Mammary epithelial cell (primary cell): ENCODE measurements around the gene SORCS1.

Experiments used
- CTCF ChIP-seq, 2 donors: IDR thresholded peaks in 1 of 2; conservative IDR thresholded peaks in 1 of 2; 2 replicates each; pipeline ENCODE4 v1.5.1; 2011 to 2012; ENCODE audit warnings: inconsistent platforms in 2 of 2, low read length in 2 of 2, mild to moderate bottlenecking in 2 of 2, control low read depth in 1 of 2, low read depth in 1 of 2; ENCODE audit not compliant: insufficient read depth in 1 of 2; ENCODE audit errors: extremely low read depth in 1 of 2
- EZH2 ChIP-seq: IDR thresholded peaks from 2 replicates; pipeline ENCODE4 v1.6.1; 2012; ENCODE audit warnings: low read length, inconsistent platforms, borderline replicate concordance

GRCh38 chr10:106555599-106555998, 608.9 kb downstream of the SORCS1 start:
- TF ChIP-seq CTCF (conservative IDR thresholded peaks at IDR 0.05 in 1 of 2, IDR thresholded peaks at IDR 0.05 in 1 of 2; ENCODE audit: extremely low read depth in 1 of 2, insufficient read depth in 1 of 2, low read depth in 1 of 2, low read length in 2 of 2) (no peak), EZH2 (no peak)
